Cardiac fibroblast (primary cell): Measurements from ENCODE around the gene KRT27.

Experiments
- DNase-seq, 2 donors: peaks; one replicate each; pipeline versions ENCODE4 v3.0.0 to v3.0.0-alpha.2; 2010; ENCODE audit warnings: low read depth in 2 of 2
- H3K4me3 ChIP-seq, 2 donors: replicated peaks in 1 of 2; 1 replicate in 1 of 2; 2 replicates in 1 of 2; pipeline ENCODE4 v1.5.1; 2011; ENCODE audit warnings: low read depth in 2 of 2, low read length in 2 of 2, mild to moderate bottlenecking in 2 of 2, moderate library complexity in 1 of 2
- CTCF ChIP-seq: IDR thresholded peaks from one replicate; pipeline ENCODE4 v1.5.1; 2011; ENCODE audit warnings: low read depth, mild to moderate bottlenecking, low read length, inconsistent platforms

Gene KRT27

GRCh38 chr17:40824015-40824832 lies 41.9 kb upstream of the KRT27 start:
- H3K4me3 ChIP-seq, result no peak overlapping the region
- TF ChIP-seq CTCF, result no peak
- no peak for DNase-seq

DNA sequence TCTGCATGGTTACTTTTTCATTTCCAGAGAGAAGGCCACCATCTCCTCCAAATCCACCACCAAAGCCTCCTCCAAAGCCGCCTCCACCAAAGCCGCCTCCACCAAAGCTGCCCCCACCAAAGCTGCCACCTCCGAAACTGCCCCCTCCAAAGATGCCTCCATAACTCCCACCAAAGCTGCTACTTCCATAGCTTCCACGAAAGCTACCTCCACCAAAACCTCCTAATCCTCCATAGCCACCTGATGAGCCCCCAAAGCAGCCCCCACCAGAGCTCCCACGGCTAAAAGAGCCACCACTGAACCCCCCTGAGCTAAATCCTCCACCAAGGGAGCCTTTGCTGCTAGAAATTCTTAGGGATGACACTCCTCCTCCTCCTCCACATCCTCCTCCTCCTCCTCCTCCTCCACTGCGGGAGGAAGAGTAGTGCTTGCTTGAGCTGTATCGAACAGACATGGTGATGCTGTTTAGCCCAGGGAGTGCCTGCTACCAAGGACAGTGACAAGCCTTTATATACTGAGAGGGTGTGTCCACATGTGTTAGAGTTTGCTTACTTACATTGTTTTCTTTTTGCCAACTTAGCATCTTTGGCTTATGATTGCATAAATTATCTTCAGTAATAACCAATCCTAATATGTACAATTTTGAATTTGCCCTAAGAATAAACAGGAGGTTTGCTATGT lies 39.9 kb upstream of the KRT27 start, which contains the start of gene KRT10:
Gene KRT10 (minus strand): TSS at position 483 of the 681 bp plus-strand sequence. CDS start 29 bp downstream, at position 454.
- H3K4me3 ChIP-seq, result no peak within 1 kb of the TSS
- DNase-seq, result no peak
- TF ChIP-seq CTCF, result no peak

- TF ChIP-seq CTCF, result no peak
- peak in 1 of 2 donors; percentile 7 for DNase-seq
- no peak overlapping the region for H3K4me3 ChIP-seq
These were observed 39.2 kb upstream of the KRT27 start for GRCh38 chr17:40821536-40821935.

- no peak for DNase-seq
- no peak for TF ChIP-seq CTCF
- no peak overlapping the region for H3K4me3 ChIP-seq
These were observed 38.0 kb upstream of the KRT27 start for GRCh38 chr17:40820228-40820838.

GRCh38 chr17:40819528-40820125 lies 37.3 kb upstream of the KRT27 start:
- TF ChIP-seq CTCF, result no peak
- peak; percentile 16 to 44 for DNase-seq
- H3K4me3 ChIP-seq, result peak overlapping the region; percentile 50 to 62

GRCh38 chr17:40818733-40819527 lies 36.6 kb upstream of the KRT27 start:
- H3K4me3 ChIP-seq, result peak overlapping the region; percentile 57 to 62
- peak; percentile 83 to 88 for DNase-seq
- TF ChIP-seq CTCF, result no peak
